IMR-90 (cell line): ENCODE results near the gene PTPRN2. TPM values are rescaled to one million over a fixed set of nuclear protein-coding genes. Genes with fewer than 3 reads are reported as not detected.

Experiments
- ATAC-seq: fragments of 200-7000 bp; cut with Tn5 transposase; 2 replicates; pipeline ENCODE4 v1.9.1; 2020; ENCODE audit warnings: low read depth, mild to moderate bottlenecking, moderate library complexity
- BruUV-seq: library from RNA; stranded (reverse); fragments of 400-500 nt; replicated peaks from 2 replicates; lab custom pipeline; 2021; lab: Mats Ljungman, UMichigan
- CTCF ChIA-PET: fragments of 300-600 bp; formaldehyde crosslinking; extraction: SDS; loops from one replicate; lab custom pipeline; 2021; ENCODE audit warnings: antibody characterized with exemption; lab: Yijun Ruan, JAX
- POLR2A ChIA-PET: fragments of 300-600 bp; sonication (Branson Sonifier 250); formaldehyde crosslinking; loops from one replicate; lab custom pipeline; 2022; ENCODE audit warnings: antibody characterized with exemption; ENCODE audit not compliant: unreplicated experiment; lab: Charles Lee
- DNase-seq: peaks from one replicate; pipeline ENCODE4 v3.0.0; 2013
- H2AFZ ChIP-seq: replicated peaks from 2 replicates; pipeline ENCODE3; 2013; ENCODE audit warnings: low read length, mild to moderate bottlenecking; ENCODE audit not compliant: poor library complexity
- H2AK5ac ChIP-seq: 2 replicates; pipeline ENCODE4 v1.6.1; 2013; ENCODE audit warnings: low read depth, low read length, inconsistent platforms
- H2AK9ac ChIP-seq: replicated peaks from 2 replicates; pipeline ENCODE3; 2013; ENCODE audit warnings: mild to moderate bottlenecking, low read depth, low read length, moderate library complexity; ENCODE audit not compliant: poor library complexity
- H2BK120ac ChIP-seq: 2 replicates; pipeline ENCODE4 v1.6.1; 2013; ENCODE audit warnings: low read depth, low read length, inconsistent platforms
- H2BK15ac ChIP-seq: 3 replicates; pipeline ENCODE4 v1.6.1; 2013; ENCODE audit warnings: low read depth, low read length, inconsistent platforms
- H2BK20ac ChIP-seq: 2 replicates; pipeline ENCODE4 v1.6.1; 2013; ENCODE audit warnings: low read depth, mild to moderate bottlenecking, inconsistent platforms, low read length, moderate library complexity
- H2BK5ac ChIP-seq: 2 replicates; pipeline ENCODE4 v1.6.1; 2013; ENCODE audit warnings: mild to moderate bottlenecking, low read depth, low read length, inconsistent platforms; ENCODE audit not compliant: poor library complexity, severe bottlenecking
- H3K14ac ChIP-seq: replicated peaks from 2 replicates; pipeline ENCODE4 v1.6.1; 2013; ENCODE audit warnings: low read depth, low read length, inconsistent platforms
- H3K18ac ChIP-seq: 2 replicates; pipeline ENCODE4 v1.6.1; 2013; ENCODE audit warnings: low read depth, low read length, control low read depth
- H3K23ac ChIP-seq: 2 replicates; pipeline ENCODE4 v1.6.1; 2013; ENCODE audit warnings: low read depth, low read length, inconsistent platforms
- H3K27ac ChIP-seq: 2 replicates; pipeline ENCODE4 v1.5.1; 2013; ENCODE audit warnings: mild to moderate bottlenecking, control low read depth, low read length; ENCODE audit not compliant: insufficient read depth
- H3K27me3 ChIP-seq: 2 replicates; pipeline ENCODE4 v1.6.1; 2013; ENCODE audit warnings: low read length; ENCODE audit not compliant: control insufficient read depth, insufficient read depth
- H3K36me3 ChIP-seq: 2 replicates; pipeline ENCODE4 v1.6.1; 2013; ENCODE audit warnings: low read length, mixed read lengths; ENCODE audit not compliant: control insufficient read depth, insufficient read depth
- H3K4ac ChIP-seq: 2 replicates; pipeline ENCODE4 v1.6.1; 2013; ENCODE audit warnings: low read depth, low read length, inconsistent platforms
- H3K4me1 ChIP-seq: 2 replicates; pipeline ENCODE4 v1.6.1; 2013; ENCODE audit warnings: low read length, mixed read lengths; ENCODE audit not compliant: control insufficient read depth, insufficient read depth
- H3K4me2 ChIP-seq: 2 replicates; pipeline ENCODE4 v1.6.1; 2013; ENCODE audit warnings: low read depth, mild to moderate bottlenecking, control low read depth, low read length, moderate library complexity
- H3K4me3 ChIP-seq: 2 replicates; pipeline ENCODE4 v1.5.1; 2013; ENCODE audit warnings: low read depth, mild to moderate bottlenecking, control low read depth, low read length, moderate library complexity; ENCODE audit not compliant: insufficient read depth
- H3K56ac ChIP-seq: 2 replicates; pipeline ENCODE4 v1.6.1; 2013; ENCODE audit warnings: low read length, inconsistent platforms; ENCODE audit not compliant: insufficient read depth; ENCODE audit errors: extremely low read depth
- H3K79me1 ChIP-seq, 2 experiments: 2 replicates each; pipeline ENCODE4 v1.6.1; 2013; ENCODE audit warnings: low read length in 2 of 2, inconsistent platforms in 1 of 2, low read depth in 1 of 2
- H3K9ac ChIP-seq: 2 replicates; pipeline ENCODE4 v1.6.1; 2013; ENCODE audit warnings: low read depth, low read length, control low read depth
- H3K9me1 ChIP-seq: 2 replicates; pipeline ENCODE4 v1.6.1; 2013; ENCODE audit warnings: low read length, inconsistent platforms; ENCODE audit not compliant: insufficient read depth
- H3K9me3 ChIP-seq: 2 replicates; pipeline ENCODE4 v1.6.1; 2013; ENCODE audit warnings: low read length; ENCODE audit not compliant: control insufficient read depth, insufficient read depth
- H4K20me1 ChIP-seq: 2 replicates; pipeline ENCODE4 v1.6.1; 2013; ENCODE audit warnings: low read length, inconsistent platforms; ENCODE audit not compliant: insufficient read depth
- H4K5ac ChIP-seq: 2 replicates; pipeline ENCODE4 v1.6.1; 2013; ENCODE audit warnings: mild to moderate bottlenecking, low read depth, low read length, control low read depth
- H4K8ac ChIP-seq, 2 experiments: 2 replicates each; pipeline ENCODE4 v1.6.1; 2013; ENCODE audit warnings: low read depth in 2 of 2, low read length in 2 of 2, control low read depth in 1 of 2, inconsistent platforms in 1 of 2
- H4K91ac ChIP-seq: 2 replicates; pipeline ENCODE4 v1.6.1; 2013; ENCODE audit warnings: low read depth, low read length, inconsistent platforms; ENCODE audit not compliant: insufficient read depth
- CEBPB ChIP-seq: IDR thresholded peaks from 2 replicates; pipeline ENCODE4 v1.6.1; 2012; ENCODE audit warnings: low read depth, low read length, improper control_type of control experiment
- CHD1 ChIP-seq: IDR thresholded peaks from 2 replicates; pipeline ENCODE4 v1.6.1; 2012; ENCODE audit warnings: low read depth, low read length, improper control_type of control experiment
- MAZ ChIP-seq: IDR thresholded peaks from 2 replicates; pipeline ENCODE4 v1.6.1; 2012; ENCODE audit warnings: low read depth, mild to moderate bottlenecking, low read length, improper control_type of control experiment, moderate library complexity, borderline replicate concordance
- NFE2L2 ChIP-seq: fragments of 150-350 bp; IDR thresholded peaks from 2 replicates; pipeline ENCODE4 v1.6.1; 2016; ENCODE audit warnings: low read depth, mild to moderate bottlenecking, low read length
- RCOR1 ChIP-seq: IDR thresholded peaks from 2 replicates; pipeline ENCODE4 v1.6.1; 2012; ENCODE audit warnings: mild to moderate bottlenecking, low read length, improper control_type of control experiment; ENCODE audit not compliant: insufficient replicate concordance
- SMC3 ChIP-seq: fragments of 150-350 bp; IDR thresholded peaks from 2 replicates; pipeline ENCODE4 v1.6.1; 2016; ENCODE audit warnings: low read depth, mild to moderate bottlenecking, antibody characterized with exemption, low read length, moderate library complexity
- WGBS, 2 experiments: methylation state at CpG; one replicate each; pipeline versions ENCODE4 v1.1.5 to v1.1.7; 2013; ENCODE audit warnings: missing lambda C conversion rate in 2 of 2; ENCODE audit not compliant: insufficient read length in 1 of 2; ENCODE audit errors: extremely low coverage in 2 of 2; 5-methylcytosine and 5-hydroxymethylcytosine counted together
- dilution Hi-C: fragments of 300-500 bp; cut with HindIII; formaldehyde crosslinking; loops from one replicate; pipeline ENCODE4 v1.14.3; 2018; ENCODE audit warnings: low sequenced_read_pairs; ENCODE audit not compliant: unreplicated experiment
- in situ Hi-C: fragments of 300-500 bp; cut with MboI; formaldehyde crosslinking; loops from 3 replicates; pipeline ENCODE4 v1.14.3; 2019; ENCODE audit warnings: low sequenced_read_pairs, inconsistent platforms, mixed read lengths
- intact Hi-C: fragments of 100-400 bp; cut with micrococcal nuclease; formaldehyde crosslinking; loops from 2 replicates; pipeline ENCODE4 v1.10.0; 2022
- polyA plus RNA-seq, 3 experiments: library from polyadenylated mRNA; depleted of rRNA; stranded (reverse); fragments of >200 nt; gene quantifications; 2 replicates each; pipeline ENCODE4 v1.2.3, GENCODE V29; 2012; ENCODE audit warnings: low replicate concordance in 1 of 3
- total RNA-seq: library from RNA; depleted of rRNA; stranded (reverse); fragments of >200 nt; gene quantifications from 2 replicates; pipeline ENCODE4 v1.2.3, GENCODE V29; 2012
- TF ChIP-seq, protein P1 (sequence below): conservative IDR thresholded peaks from 2 replicates; pipeline ENCODE4 v1.5.1; 2012; ENCODE audit warnings: mild to moderate bottlenecking, low read depth, low read length, improper control_type of control experiment

Gene PTPRN2
- total and polyA plus RNA-seq, 2 of the 4 experiments (the other 2 are of a cell fraction) = 0.03 TPM; not detected in 1

DNA sequence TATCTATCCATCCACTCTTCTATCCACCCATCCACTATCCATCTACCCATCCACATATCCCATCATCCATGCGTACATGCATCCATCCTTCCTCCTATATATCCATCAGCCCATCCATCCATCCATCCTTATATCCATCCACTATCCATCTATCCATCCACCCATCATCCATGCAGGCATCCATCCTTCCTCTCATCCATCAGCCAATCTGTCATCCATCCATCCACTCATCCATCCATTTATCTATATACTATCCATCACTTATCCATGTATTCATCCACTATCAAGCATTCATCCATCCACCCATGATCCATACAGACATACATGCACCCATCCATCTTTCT, 765.0 kb downstream of the PTPRN2 start:
- H4K20me1 ChIP-seq = no peaks in the 10 kb centered on the region
- no peaks in the 10 kb centered on the region for H3K4me1 ChIP-seq
- H3K4ac ChIP-seq = no peak overlapping the region
- H3K14ac ChIP-seq = no peak overlapping the region
- H2BK20ac ChIP-seq = no peak overlapping the region
- H2AK9ac ChIP-seq = no peak overlapping the region
- no peak overlapping the region for H3K4me2 ChIP-seq
- no peaks in the 10 kb centered on the region for H3K36me3 ChIP-seq
- H3K27ac ChIP-seq = no peak overlapping the region
- TF ChIP-seq CEBPB (no peak), NFE2L2 (no peak), MAZ (no peak), CHD1 (no peak), RCOR1 (no peak), SMC3 (no peak)
- TF ChIP-seq, protein P1, sequence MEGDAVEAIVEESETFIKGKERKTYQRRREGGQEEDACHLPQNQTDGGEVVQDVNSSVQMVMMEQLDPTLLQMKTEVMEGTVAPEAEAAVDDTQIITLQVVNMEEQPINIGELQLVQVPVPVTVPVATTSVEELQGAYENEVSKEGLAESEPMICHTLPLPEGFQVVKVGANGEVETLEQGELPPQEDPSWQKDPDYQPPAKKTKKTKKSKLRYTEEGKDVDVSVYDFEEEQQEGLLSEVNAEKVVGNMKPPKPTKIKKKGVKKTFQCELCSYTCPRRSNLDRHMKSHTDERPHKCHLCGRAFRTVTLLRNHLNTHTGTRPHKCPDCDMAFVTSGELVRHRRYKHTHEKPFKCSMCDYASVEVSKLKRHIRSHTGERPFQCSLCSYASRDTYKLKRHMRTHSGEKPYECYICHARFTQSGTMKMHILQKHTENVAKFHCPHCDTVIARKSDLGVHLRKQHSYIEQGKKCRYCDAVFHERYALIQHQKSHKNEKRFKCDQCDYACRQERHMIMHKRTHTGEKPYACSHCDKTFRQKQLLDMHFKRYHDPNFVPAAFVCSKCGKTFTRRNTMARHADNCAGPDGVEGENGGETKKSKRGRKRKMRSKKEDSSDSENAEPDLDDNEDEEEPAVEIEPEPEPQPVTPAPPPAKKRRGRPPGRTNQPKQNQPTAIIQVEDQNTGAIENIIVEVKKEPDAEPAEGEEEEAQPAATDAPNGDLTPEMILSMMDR = no peak
- peaks cover 68% of the 10 kb centered on the region for H3K9me3 ChIP-seq
- dilution Hi-C loops (no loop called here), intact Hi-C loops (no loop called here), in situ Hi-C loops (no loop called here)
- H3K56ac ChIP-seq = no peak overlapping the region
- POLR2A ChIA-PET = no interaction called here
- BruUV-seq = no TSS peak
- H2BK5ac ChIP-seq = no peak overlapping the region
- H3K4me3 ChIP-seq = no peak overlapping the region
- no peak overlapping the region for H2BK120ac ChIP-seq
- no peak overlapping the region for H4K8ac ChIP-seq
- 56 to 100% methylated on average over 1 of the region's 1 CpG for WGBS, 2 experiments
- no peak overlapping the region for H3K9ac ChIP-seq
- no peak overlapping the region for H3K18ac ChIP-seq
- H2BK15ac ChIP-seq = no peak overlapping the region
- no peak overlapping the region for H2AK5ac ChIP-seq
- no peak overlapping the region for H3K23ac ChIP-seq
- no peak overlapping the region for H4K5ac ChIP-seq
- no peaks in the 10 kb centered on the region for H3K79me1 ChIP-seq
- ATAC-seq (no peak), DNase-seq (no peak)
- H2AFZ ChIP-seq = no peak overlapping the region
- H4K91ac ChIP-seq = no peak overlapping the region
- CTCF ChIA-PET = no interaction called here
- H3K27me3 ChIP-seq = no peaks in the 10 kb centered on the region
- H3K9me1 ChIP-seq = no peaks in the 10 kb centered on the region
